ENCODE measurements around the gene ENPEP.

ENPEP gene

DNA sequence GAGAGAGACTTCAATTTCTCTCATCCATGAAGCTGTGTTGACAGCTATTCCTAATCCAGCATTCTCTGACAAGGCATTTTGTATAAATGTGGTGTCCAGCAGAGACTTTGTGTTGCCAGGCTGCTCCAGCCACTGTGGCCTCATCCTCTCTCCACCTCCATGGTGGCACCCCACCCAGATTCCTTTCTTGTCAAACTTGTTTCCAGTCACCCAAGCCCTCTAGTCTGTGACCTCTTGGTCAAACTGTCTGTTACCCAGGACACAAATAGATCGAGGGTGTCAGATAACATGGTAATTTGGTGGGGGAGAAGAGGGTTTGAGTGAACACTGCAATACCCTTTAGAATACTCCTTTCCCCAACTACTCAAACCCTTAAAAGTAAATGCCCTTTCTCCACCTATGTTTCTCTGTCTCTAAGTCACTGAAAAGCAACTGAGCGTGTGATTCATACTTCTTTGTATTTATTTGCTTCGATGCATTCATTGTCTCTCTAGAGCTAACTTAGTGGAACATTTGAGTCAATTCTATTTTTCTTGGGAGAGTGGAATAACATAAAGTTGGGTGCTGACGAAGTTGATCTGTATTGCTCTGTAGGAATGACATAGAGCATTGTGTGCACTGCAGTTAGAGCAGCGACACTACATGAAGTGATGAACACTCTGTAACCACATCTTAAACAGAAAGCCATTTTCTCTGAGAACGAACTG is 133.2 kb downstream of the ENPEP start:
- Histone ChIP-seq H3K4me1 (ENCODE audit: control insufficient read depth, insufficient read depth, low read length, poor library complexity, severe bottlenecking) (peaks cover 19% of the 10 kb centered on the region), H3K27ac (ENCODE audit: low read depth, low read length, severe bottlenecking) (peak overlapping the region; percentile 3), H3K9me3 (ENCODE audit: control insufficient read depth, low read length) (peaks cover 7% of the 10 kb centered on the region), H3K4me3 (ENCODE audit: extremely low read depth, insufficient read depth, low read length, poor library complexity, severe bottlenecking) (no peak overlapping the region), H3K36me3 (ENCODE audit: control insufficient read depth, insufficient read depth, low read length) (peaks cover 42% of the 10 kb centered on the region)
- WGBS, 2 experiments (ENCODE audit: insufficient coverage in 2 of 2): 81 to 84% methylated on average over 4 of the region's 6 CpGs

DNA sequence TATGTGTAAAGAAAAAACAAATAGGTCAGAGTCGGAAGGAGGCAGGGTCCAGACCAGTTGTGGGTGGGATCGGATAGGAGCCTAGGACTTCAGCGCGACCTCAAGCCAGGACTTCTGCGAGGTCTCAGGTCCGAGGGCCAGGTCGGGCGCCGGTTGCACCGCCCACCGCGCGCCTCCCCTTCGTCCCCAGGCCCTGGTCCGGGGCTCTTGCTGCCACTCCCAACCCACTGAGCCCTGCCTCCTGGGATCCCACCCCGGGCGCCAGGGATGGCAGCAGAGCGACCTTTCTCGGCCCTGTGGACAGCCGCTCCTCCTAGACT is 134.6 kb downstream of the ENPEP start:
- no peak overlapping the region for H3K27ac ChIP-seq (ENCODE audit: low read depth, low read length, severe bottlenecking)
- peaks cover 7% of the 10 kb centered on the region for H3K9me3 ChIP-seq (ENCODE audit: control insufficient read depth, low read length)
- WGBS, 2 experiments (ENCODE audit: insufficient coverage in 2 of 2): 86 to 92% methylated on average over 10 to 16 of the region's 20 CpGs
- peaks cover 19% of the 10 kb centered on the region for H3K4me1 ChIP-seq (ENCODE audit: control insufficient read depth, insufficient read depth, low read length, poor library complexity, severe bottlenecking)
- H3K4me3 ChIP-seq (ENCODE audit: extremely low read depth, insufficient read depth, low read length, poor library complexity, severe bottlenecking): no peak overlapping the region
- H3K36me3 ChIP-seq (ENCODE audit: control insufficient read depth, insufficient read depth, low read length): peaks cover 42% of the 10 kb centered on the region

DNA sequence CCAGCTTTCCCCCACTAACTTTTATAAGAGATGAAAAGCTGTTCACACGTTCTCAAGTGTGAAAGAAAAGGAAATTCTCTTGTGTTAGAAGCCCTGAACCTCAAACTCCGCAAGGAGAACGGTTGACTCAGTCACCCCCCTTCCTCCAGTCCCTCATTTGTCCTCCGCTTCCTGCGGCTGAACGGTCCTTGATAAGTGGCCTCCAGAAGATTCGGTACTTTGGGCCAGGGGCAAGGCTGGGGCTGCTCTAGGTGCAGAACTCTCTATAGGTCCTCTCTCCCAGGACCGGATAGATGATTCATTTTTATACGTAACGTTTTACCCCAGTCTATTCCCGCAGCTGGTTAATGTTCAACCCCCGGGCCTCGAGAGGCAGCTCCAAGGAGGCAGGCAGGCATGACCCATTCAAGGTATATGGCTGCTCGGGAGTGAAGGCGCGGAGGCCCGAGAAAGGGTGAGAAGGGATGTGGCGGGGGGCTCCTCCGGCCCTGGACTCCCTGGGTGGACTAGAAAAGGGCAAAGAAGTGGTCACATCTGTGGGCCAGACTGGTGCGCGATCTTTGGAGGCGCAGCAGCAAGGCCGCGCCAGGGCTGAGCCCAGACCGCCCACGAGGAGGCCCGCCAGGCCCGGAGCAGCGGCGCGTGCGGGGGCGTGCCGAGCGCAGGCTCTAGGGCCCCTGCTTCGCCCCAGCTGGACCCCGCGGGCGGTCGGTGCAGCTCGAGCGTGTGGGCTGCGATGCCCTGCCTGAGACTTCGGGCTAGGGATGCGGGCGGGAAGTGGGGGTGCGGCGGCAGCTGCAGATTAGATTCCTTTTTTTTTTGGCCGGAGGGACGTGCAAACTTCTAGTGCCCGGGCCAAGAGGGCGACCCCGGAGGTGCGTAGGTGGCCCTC is 135.2 kb downstream of the ENPEP start:
- WGBS, 2 experiments (ENCODE audit: insufficient coverage in 2 of 2): 93 to 98% methylated on average over 41 to 45 of the region's 54 CpGs
- peaks cover 7% of the 10 kb centered on the region for H3K9me3 ChIP-seq (ENCODE audit: control insufficient read depth, low read length)

GRCh38 chr4:110611968-110612447 is 136.1 kb downstream of the ENPEP start:
- no peak overlapping the region for H3K4me3 ChIP-seq (ENCODE audit: extremely low read depth, insufficient read depth, low read length, poor library complexity, severe bottlenecking)
- H3K9me3 ChIP-seq (ENCODE audit: control insufficient read depth, low read length): peaks cover 7% of the 10 kb centered on the region
- no peak overlapping the region for H3K27ac ChIP-seq (ENCODE audit: low read depth, low read length, severe bottlenecking)
- H3K36me3 ChIP-seq (ENCODE audit: control insufficient read depth, insufficient read depth, low read length): peaks cover 42% of the 10 kb centered on the region
- WGBS, 2 experiments (ENCODE audit: insufficient coverage in 2 of 2): 95 to 97% methylated on average over 25 to 28 of the region's 30 CpGs
- peaks cover 27% of the 10 kb centered on the region for H3K4me1 ChIP-seq (ENCODE audit: control insufficient read depth, insufficient read depth, low read length, poor library complexity, severe bottlenecking)

More for the DNA sequence above, 135.2 kb downstream of the ENPEP start:
- Histone ChIP-seq H3K4me1 (ENCODE audit: control insufficient read depth, insufficient read depth, low read length, poor library complexity, severe bottlenecking) (peaks cover 20% of the 10 kb centered on the region), H3K36me3 (ENCODE audit: control insufficient read depth, insufficient read depth, low read length) (peaks cover 42% of the 10 kb centered on the region), H3K27ac (ENCODE audit: low read depth, low read length, severe bottlenecking) (no peak overlapping the region), H3K4me3 (ENCODE audit: extremely low read depth, insufficient read depth, low read length, poor library complexity, severe bottlenecking) (no peak overlapping the region)

DNA sequence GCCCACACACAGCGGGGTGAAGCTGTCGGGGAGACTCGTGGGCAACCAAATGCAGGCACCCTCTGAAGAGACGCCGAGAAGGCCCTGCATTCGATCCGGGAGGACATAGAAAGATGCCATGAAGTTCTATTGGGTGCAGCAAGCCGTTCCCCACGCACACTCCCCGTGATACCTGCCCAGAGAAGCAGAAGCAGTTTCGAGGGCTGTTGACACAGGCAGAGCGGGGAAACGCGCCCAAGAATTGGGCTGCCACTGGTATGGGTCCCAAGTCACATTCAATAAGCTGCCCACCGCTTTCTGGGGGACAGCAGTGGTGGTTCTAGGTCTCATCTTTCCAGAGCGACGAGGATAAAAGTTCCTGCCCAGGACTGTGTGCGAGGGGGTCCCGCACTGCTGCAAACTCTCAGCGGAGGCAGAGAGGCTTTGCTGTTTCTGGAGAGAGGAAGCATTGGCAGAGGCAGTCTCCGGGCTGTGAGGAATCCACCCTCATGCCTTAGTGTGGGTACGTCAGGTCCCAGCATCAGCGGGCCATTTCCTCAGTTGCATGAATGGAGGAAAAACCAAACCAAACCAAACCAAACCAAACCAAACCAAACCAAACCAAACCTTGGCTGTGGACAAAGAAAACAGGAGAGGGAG is 136.8 kb downstream of the ENPEP start:
- 93 to 96% methylated on average over 15 to 19 of the region's 23 CpGs for WGBS, 2 experiments (ENCODE audit: insufficient coverage in 2 of 2)
- peaks cover 44% of the 10 kb centered on the region for H3K36me3 ChIP-seq (ENCODE audit: control insufficient read depth, insufficient read depth, low read length)
- H3K27ac ChIP-seq (ENCODE audit: low read depth, low read length, severe bottlenecking): peak overlapping the region; percentile 10
- H3K4me1 ChIP-seq (ENCODE audit: control insufficient read depth, insufficient read depth, low read length, poor library complexity, severe bottlenecking): peaks cover 33% of the 10 kb centered on the region
- peaks cover 7% of the 10 kb centered on the region for H3K9me3 ChIP-seq (ENCODE audit: control insufficient read depth, low read length)
- peak overlapping the region; percentile 66 for H3K4me3 ChIP-seq (ENCODE audit: extremely low read depth, insufficient read depth, low read length, poor library complexity, severe bottlenecking)

DNA sequence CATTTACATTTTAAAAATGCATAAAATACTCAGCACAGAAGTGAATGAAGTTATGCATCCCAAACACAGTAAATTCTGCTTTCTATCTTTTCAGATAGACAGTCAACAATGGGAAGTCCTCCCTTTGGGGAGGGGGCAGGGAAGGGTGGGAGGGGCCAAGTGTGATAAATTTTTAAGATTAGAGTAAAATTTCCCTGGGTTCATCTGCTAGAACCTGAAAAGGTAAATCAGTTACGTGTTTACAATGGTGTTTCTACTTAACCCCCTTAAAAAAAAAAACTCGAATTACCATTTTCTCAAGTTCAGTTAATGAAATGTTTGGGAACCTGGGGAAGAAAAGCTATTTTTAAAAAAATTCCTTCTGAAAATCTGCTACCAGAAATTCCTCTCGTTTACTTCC is 137.8 kb downstream of the ENPEP start:
- Histone ChIP-seq H3K4me3 (ENCODE audit: extremely low read depth, insufficient read depth, low read length, poor library complexity, severe bottlenecking) (peak overlapping the region; percentile 66), H3K4me1 (ENCODE audit: control insufficient read depth, insufficient read depth, low read length, poor library complexity, severe bottlenecking) (peaks cover 42% of the 10 kb centered on the region), H3K27ac (ENCODE audit: low read depth, low read length, severe bottlenecking) (peak overlapping the region; percentile 88), H3K36me3 (ENCODE audit: control insufficient read depth, insufficient read depth, low read length) (peaks cover 40% of the 10 kb centered on the region), H3K9me3 (ENCODE audit: control insufficient read depth, low read length) (peaks cover 7% of the 10 kb centered on the region)
- 0% methylated on average over 1 of the region's 3 CpGs; no CpG with 5 or more reads in 1 of the 2 experiments for WGBS, 2 experiments (ENCODE audit: insufficient coverage in 2 of 2)

DNA sequence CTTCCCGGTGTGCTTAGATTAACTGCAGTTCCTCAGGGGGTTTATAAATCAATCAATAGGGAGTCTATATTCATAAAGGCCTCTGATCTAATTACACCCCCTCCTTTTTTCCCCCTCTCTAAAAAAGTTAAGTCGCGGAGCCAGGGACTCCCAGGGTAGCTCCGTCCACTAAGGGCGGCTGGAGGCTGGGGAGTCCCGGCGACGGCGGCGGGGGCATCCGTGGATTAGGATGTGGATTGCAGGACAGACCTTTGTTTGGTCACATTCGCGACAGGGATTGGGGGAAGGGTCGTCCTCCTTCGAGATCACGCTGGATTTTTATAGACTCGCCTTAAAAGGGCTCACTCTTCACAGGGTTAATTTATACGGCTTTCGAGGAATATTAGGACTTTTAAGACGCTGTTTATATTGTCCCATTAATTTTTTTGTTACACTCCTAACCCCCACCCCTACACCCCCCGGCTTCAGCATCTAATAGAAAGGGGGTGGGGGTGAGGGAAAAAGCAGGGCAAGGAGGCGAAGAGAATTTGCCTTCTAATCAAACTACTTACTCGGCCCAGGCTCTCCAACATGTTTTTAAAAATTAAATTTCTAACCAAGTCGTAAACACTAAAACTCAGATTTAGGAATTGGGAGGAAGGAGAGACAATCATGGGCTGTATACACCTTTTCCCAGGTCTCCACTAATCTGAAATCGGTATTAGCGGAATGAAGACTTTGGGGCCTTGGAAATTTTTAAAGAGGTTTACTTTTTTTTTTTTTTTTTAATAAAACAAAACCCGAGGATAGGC is 138.4 kb downstream of the ENPEP start:
- H3K4me3 ChIP-seq (ENCODE audit: extremely low read depth, insufficient read depth, low read length, poor library complexity, severe bottlenecking): peak overlapping the region; percentile 66
- H3K4me1 ChIP-seq (ENCODE audit: control insufficient read depth, insufficient read depth, low read length, poor library complexity, severe bottlenecking): peaks cover 46% of the 10 kb centered on the region
- H3K36me3 ChIP-seq (ENCODE audit: control insufficient read depth, insufficient read depth, low read length): peaks cover 45% of the 10 kb centered on the region
- H3K27ac ChIP-seq (ENCODE audit: low read depth, low read length, severe bottlenecking): peak overlapping the region; percentile 88
- WGBS, 2 experiments (ENCODE audit: insufficient coverage in 2 of 2): 0 to 4% methylated on average over 7 to 14 of the region's 27 CpGs
- peaks cover 7% of the 10 kb centered on the region for H3K9me3 ChIP-seq (ENCODE audit: control insufficient read depth, low read length)
